Mesothelial cell of epicardium (in vitro differentiated cells): ENCODE data around the gene RRP9. TPM values are rescaled to one million over a fixed set of nuclear protein-coding genes. Genes with fewer than 3 reads are reported as not detected.
A peak's percentile ranks its signal among the peaks of the same experiment; 100 is the strongest.

ENCODE experiments used
- DNase-seq, 2 experiments: peaks; one replicate each; pipeline ENCODE4 v3.0.0; 2021; ENCODE audit warnings: low spot score in 2 of 2; ENCODE audit not compliant: unreplicated experiment in 2 of 2
- H3K27ac Mint-ChIP-seq: 2 replicates; pipeline ENCODE4 v1.8.0; 2021; ENCODE audit warnings: mixed read lengths
- H3K27me3 Mint-ChIP-seq: 2 replicates; pipeline ENCODE4 v1.8.0; 2021; ENCODE audit warnings: low read depth, mixed read lengths
- H3K36me3 Mint-ChIP-seq: 2 replicates; pipeline ENCODE4 v1.8.0; 2021; ENCODE audit warnings: mixed read lengths
- H3K4me1 Mint-ChIP-seq: 2 replicates; pipeline ENCODE4 v1.8.0; 2021; ENCODE audit warnings: mixed read lengths
- H3K4me3 Mint-ChIP-seq: 2 replicates; pipeline ENCODE4 v1.8.0; 2021; ENCODE audit warnings: mild to moderate bottlenecking, moderate library complexity, mixed read lengths
- H3K9me3 Mint-ChIP-seq: 2 replicates; pipeline ENCODE4 v1.8.0; 2021; ENCODE audit warnings: mixed read lengths
- CTCF ChIP-seq: fragments of 200-600 bp; sonication (generic); IDR thresholded peaks from one replicate; pipeline ENCODE4 v1.5.0; 2021; ENCODE audit warnings: antibody characterized with exemption; ENCODE audit not compliant: unreplicated experiment
- total RNA-seq: library from RNA; stranded (reverse); gene quantifications from 3 replicates; pipeline ENCODE4 v1.2.1, GENCODE V29; 2021

The RRP9 gene
- total RNA-seq, 1 donor from 2014 or later, result 20.6 TPM

GRCh38 chr3:51934139-51934850, 7.4 kb downstream of the RRP9 start:
- TF ChIP-seq CTCF, result no peak
- peak in 1 of 2 experiments; percentile 11 for DNase-seq
- Mint-ChIP-seq H3K27me3 (no peaks in the 10 kb centered on the region), H3K36me3 (peaks cover 17% of the 10 kb centered on the region), H3K4me1 (no peaks in the 10 kb centered on the region), H3K27ac (no peak overlapping the region), H3K4me3 (no peak overlapping the region), H3K9me3 (no peaks in the 10 kb centered on the region)

DNA sequence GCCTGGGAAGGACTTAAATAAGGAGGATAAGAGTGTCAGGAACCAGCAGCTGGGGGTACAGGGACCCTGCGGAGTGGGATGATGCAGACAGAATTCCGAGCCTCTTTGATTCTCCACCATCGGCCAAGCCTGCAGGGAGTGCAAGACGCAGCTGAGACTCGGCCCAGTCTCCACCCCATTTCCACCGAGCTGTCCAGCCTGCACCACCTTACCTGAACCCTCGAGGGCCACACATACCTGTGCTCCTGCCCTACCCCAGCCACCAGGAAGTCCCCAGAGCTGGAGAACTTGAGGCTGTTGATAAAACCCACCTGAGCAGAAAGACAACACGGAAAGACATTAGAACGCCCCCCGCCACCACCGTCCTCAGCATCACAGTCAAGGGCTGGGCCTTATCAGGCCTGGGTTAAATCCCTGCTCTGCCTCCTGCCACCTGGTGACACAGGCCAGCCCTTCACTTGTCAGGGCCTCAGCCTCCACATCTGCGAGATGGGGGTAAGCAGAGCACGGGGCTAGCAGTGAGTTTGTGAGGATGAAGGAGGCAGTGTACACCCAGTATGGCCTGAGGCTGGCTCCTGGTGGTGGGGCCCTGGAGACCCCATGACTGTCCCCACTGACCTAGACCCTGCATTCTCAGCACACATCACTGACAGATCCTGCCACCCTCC, 8.1 kb downstream of the RRP9 start:
- peaks cover 17% of the 10 kb centered on the region for H3K36me3 Mint-ChIP-seq
- peak in 1 of 2 experiments; percentile 31 for DNase-seq
- no peaks in the 10 kb centered on the region for H3K27me3 Mint-ChIP-seq

GRCh38 chr3:51932471-51933370, 9.0 kb downstream of the RRP9 start:
- Mint-ChIP-seq H3K27me3 (no peaks in the 10 kb centered on the region), H3K36me3 (peaks cover 17% of the 10 kb centered on the region), H3K4me1 (no peaks in the 10 kb centered on the region), H3K4me3 (no peak overlapping the region), H3K9me3 (no peaks in the 10 kb centered on the region), H3K27ac (no peak overlapping the region)
- TF ChIP-seq CTCF, result no peak
- DNase-seq, result no peak

More for the DNA sequence above, 8.1 kb downstream of the RRP9 start:
- no peak overlapping the region for H3K4me3 Mint-ChIP-seq
- H3K4me1 Mint-ChIP-seq, result no peaks in the 10 kb centered on the region
- no peaks in the 10 kb centered on the region for H3K9me3 Mint-ChIP-seq
- H3K27ac Mint-ChIP-seq, result no peak overlapping the region
- TF ChIP-seq CTCF, result no peak

- Mint-ChIP-seq H3K27me3 (no peaks in the 10 kb centered on the region), H3K4me1 (no peaks in the 10 kb centered on the region), H3K27ac (no peak overlapping the region), H3K36me3 (peaks cover 17% of the 10 kb centered on the region), H3K4me3 (no peak overlapping the region), H3K9me3 (no peaks in the 10 kb centered on the region)
- TF ChIP-seq CTCF, result no peak
- DNase-seq, result peak in 1 of 2 experiments; percentile 16
Measured at GRCh38 chr3:51931756-51932155, 9.9 kb downstream of the RRP9 start.

DNA sequence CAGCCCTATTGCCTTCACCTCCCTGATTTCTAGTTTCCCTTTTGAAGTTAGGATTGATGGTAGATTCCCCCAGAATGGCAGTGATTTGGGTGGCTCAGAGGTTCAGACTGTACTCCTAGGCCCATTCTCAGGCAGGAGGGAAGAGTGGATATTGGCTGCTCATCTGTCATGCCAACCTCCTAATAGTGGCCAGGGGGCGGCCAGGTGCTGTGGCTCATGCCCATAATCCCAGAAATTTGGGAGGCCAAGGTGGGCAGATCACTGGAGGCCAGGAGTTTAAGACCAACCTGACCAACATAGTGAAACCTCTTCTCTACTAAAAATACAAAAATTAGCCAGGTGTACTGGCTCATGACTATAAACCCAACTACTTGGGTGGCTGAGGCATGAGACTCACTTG, 11.3 kb downstream of the RRP9 start:
- Mint-ChIP-seq H3K27me3 (no peaks in the 10 kb centered on the region), H3K4me3 (no peak overlapping the region), H3K36me3 (peaks cover 13% of the 10 kb centered on the region), H3K27ac (no peak overlapping the region), H3K9me3 (no peaks in the 10 kb centered on the region), H3K4me1 (no peaks in the 10 kb centered on the region)
- DNase-seq, result no peak
- no peak for TF ChIP-seq CTCF
